ENCODE results near the gene TBCB.

Gene TBCB

DNA sequence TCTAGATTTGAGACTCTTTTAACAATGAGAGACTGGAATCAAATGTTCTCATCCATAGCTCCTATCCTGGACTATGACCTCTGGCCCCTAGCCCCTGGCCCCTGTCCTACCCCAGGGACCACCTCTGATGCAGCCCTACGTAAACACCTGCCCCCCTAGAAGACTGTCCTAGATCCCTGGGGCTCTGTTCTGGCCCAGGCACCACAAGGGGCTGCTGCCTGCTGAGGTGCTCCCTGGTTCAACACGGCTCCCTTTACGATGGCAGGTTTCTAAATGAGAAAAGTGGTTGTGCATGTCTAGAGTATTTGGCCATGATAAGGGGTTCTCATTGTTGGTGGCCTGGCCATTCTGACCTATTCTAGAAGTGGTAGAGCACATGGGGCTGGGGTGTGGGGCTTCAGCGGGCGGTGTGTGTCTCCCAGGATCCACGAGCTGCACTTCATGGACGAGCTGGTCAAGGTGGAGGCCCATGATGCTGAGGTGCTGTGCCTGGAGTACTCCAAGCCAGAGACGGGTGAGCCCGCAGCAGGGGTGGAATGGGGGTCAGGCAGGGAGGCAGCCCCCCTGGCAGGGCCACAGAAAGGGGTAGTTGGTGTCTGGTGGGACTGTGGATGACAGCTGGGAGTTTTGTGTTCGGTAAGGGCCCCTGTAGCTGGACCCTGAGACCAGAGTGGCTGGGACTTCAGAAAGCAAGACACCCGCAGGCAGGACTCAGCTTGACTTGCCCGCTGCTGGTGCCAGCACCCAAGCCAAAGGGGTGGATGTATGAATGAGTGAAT is 30.8 kb upstream of the TBCB start:
- Histone ChIP-seq H3K9me2 (replicated peaks; ENCODE audit: insufficient read depth, low read length) (no peaks in the 10 kb centered on the region), H3K79me2 (ENCODE audit: insufficient read depth, low read length) (no peaks in the 10 kb centered on the region), H3K9ac (ENCODE audit: low read length) (no peak overlapping the region), H4K20me1 (ENCODE audit: low read depth, low read length) (no peaks in the 10 kb centered on the region), H3K4me3 (ENCODE audit: insufficient read depth, low read length, poor library complexity, severe bottlenecking) (no peak overlapping the region), H3K9me3 (ENCODE audit: insufficient read depth, low read length) (no peaks in the 10 kb centered on the region), H3F3A (ENCODE audit: insufficient read depth) (no peaks in the 10 kb centered on the region), H3K27me3 (ENCODE audit: low read length) (no peaks in the 10 kb centered on the region), H2AFZ (ENCODE audit: low read depth, low read length, severe bottlenecking) (no peak overlapping the region), H3K36me3 (ENCODE audit: low read length) (peaks cover 21% of the 10 kb centered on the region; the same call in 1 of the 2 replicates), H3K27ac (ENCODE audit: low read depth, low read length) (no peak overlapping the region), H3K4me2 (ENCODE audit: low read depth, low read length, poor library complexity, severe bottlenecking) (no peak overlapping the region)
- TF ChIP-seq, protein P1, sequence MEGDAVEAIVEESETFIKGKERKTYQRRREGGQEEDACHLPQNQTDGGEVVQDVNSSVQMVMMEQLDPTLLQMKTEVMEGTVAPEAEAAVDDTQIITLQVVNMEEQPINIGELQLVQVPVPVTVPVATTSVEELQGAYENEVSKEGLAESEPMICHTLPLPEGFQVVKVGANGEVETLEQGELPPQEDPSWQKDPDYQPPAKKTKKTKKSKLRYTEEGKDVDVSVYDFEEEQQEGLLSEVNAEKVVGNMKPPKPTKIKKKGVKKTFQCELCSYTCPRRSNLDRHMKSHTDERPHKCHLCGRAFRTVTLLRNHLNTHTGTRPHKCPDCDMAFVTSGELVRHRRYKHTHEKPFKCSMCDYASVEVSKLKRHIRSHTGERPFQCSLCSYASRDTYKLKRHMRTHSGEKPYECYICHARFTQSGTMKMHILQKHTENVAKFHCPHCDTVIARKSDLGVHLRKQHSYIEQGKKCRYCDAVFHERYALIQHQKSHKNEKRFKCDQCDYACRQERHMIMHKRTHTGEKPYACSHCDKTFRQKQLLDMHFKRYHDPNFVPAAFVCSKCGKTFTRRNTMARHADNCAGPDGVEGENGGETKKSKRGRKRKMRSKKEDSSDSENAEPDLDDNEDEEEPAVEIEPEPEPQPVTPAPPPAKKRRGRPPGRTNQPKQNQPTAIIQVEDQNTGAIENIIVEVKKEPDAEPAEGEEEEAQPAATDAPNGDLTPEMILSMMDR (IDR thresholded peaks at IDR 0.05; ENCODE audit: insufficient read depth, low read length, poor library complexity, severe bottlenecking), result no peak

DNA sequence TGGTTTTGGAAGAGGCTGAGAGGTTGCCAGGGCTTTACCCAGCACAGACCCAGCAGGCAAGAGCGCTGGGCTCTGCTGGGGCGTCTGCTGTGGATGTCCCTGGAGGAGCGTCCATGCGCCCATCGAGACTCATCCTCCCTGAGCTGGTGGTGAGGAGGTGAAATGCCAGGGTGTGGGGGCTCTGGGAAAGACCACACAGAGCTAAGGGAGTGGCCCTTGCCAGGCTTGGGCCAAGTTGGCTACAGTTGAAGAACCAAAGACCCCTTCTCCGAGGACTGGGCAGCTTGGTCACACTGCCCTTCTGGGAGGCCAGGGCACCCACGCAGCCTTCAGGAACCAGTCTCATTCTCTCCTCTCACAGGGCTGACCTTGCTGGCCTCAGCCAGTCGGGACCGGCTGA is 28.9 kb upstream of the TBCB start:
- Histone ChIP-seq H3K4me3 (ENCODE audit: insufficient read depth, low read length, poor library complexity, severe bottlenecking) (no peak overlapping the region), H4K20me1 (ENCODE audit: low read depth, low read length) (no peaks in the 10 kb centered on the region), H3K9me3 (ENCODE audit: insufficient read depth, low read length) (no peaks in the 10 kb centered on the region), H3K9me2 (replicated peaks; ENCODE audit: insufficient read depth, low read length) (no peaks in the 10 kb centered on the region), H3K79me2 (ENCODE audit: insufficient read depth, low read length) (no peaks in the 10 kb centered on the region), H3K27me3 (ENCODE audit: low read length) (no peaks in the 10 kb centered on the region), H2AFZ (ENCODE audit: low read depth, low read length, severe bottlenecking) (no peak overlapping the region), H3F3A (ENCODE audit: insufficient read depth) (no peaks in the 10 kb centered on the region), H3K27ac (ENCODE audit: low read depth, low read length) (no peak overlapping the region), H3K36me3 (ENCODE audit: low read length) (peaks cover 16% of the 10 kb centered on the region; the same call in 1 of the 2 replicates), H3K4me2 (ENCODE audit: low read depth, low read length, poor library complexity, severe bottlenecking) (no peak overlapping the region), H3K9ac (ENCODE audit: low read length) (no peak overlapping the region)
- TF ChIP-seq EZH2phosphoT487 (conservative IDR thresholded peaks at IDR 0.05; ENCODE audit: low read length), result no peak
- TF ChIP-seq, protein P1 (IDR thresholded peaks at IDR 0.05; ENCODE audit: insufficient read depth, low read length, poor library complexity, severe bottlenecking), result no peak

DNA sequence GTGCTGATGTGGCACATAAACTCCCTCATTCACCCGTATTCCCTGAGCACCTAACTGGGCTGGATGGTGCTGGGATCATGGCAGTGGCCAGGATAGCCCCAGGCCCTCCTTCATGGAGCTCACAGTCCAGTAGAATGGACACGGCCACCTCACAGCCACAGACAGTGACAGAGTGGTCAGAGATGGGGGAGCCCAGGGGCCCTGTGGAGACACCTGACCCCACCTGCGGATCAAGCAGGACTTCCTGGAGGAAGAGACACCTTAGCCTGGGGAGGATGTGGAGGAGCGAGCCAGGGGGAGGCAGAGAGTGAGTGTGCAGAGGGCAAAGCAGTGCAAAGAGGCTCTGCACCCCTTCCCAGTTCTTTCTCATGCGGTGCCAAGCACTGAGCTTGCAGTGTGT is 25.4 kb upstream of the TBCB start:
- Histone ChIP-seq H4K20me1 (ENCODE audit: low read depth, low read length) (no peaks in the 10 kb centered on the region), H3K36me3 (ENCODE audit: low read length) (peaks cover 5% of the 10 kb centered on the region; the same call in 1 of the 2 replicates), H3K79me2 (ENCODE audit: insufficient read depth, low read length) (no peaks in the 10 kb centered on the region), H3F3A (ENCODE audit: insufficient read depth) (no peaks in the 10 kb centered on the region), H3K9me2 (replicated peaks; ENCODE audit: insufficient read depth, low read length) (no peaks in the 10 kb centered on the region), H3K9ac (ENCODE audit: low read length) (no peak overlapping the region), H2AFZ (ENCODE audit: low read depth, low read length, severe bottlenecking) (no peak overlapping the region), H3K4me2 (ENCODE audit: low read depth, low read length, poor library complexity, severe bottlenecking) (no peak overlapping the region), H3K27ac (ENCODE audit: low read depth, low read length) (no peak overlapping the region), H3K27me3 (ENCODE audit: low read length) (no peaks in the 10 kb centered on the region), H3K4me3 (ENCODE audit: insufficient read depth, low read length, poor library complexity, severe bottlenecking) (no peak overlapping the region), H3K9me3 (ENCODE audit: insufficient read depth, low read length) (no peaks in the 10 kb centered on the region)
- no peak for TF ChIP-seq EZH2phosphoT487 (conservative IDR thresholded peaks at IDR 0.05; ENCODE audit: low read length)
- TF ChIP-seq, protein P1 (IDR thresholded peaks at IDR 0.05; ENCODE audit: insufficient read depth, low read length, poor library complexity, severe bottlenecking), result no peak

Measured in SU-DHL-6 (cell line).